GM21447 (cell line): ENCODE measurements around the gene RFC1.
"Not testable (repeated sequence)": the region's sequence is repeated elsewhere in the genome, so short reads cannot be mapped to it uniquely, and the experiment has no call there.

Experiments
- ATAC-seq: cut with Tn5 transposase; IDR thresholded peaks from one replicate; pipeline ENCODE4 v1.9.1; 2021; ENCODE audit not compliant: unreplicated experiment

Gene RFC1, protein sequence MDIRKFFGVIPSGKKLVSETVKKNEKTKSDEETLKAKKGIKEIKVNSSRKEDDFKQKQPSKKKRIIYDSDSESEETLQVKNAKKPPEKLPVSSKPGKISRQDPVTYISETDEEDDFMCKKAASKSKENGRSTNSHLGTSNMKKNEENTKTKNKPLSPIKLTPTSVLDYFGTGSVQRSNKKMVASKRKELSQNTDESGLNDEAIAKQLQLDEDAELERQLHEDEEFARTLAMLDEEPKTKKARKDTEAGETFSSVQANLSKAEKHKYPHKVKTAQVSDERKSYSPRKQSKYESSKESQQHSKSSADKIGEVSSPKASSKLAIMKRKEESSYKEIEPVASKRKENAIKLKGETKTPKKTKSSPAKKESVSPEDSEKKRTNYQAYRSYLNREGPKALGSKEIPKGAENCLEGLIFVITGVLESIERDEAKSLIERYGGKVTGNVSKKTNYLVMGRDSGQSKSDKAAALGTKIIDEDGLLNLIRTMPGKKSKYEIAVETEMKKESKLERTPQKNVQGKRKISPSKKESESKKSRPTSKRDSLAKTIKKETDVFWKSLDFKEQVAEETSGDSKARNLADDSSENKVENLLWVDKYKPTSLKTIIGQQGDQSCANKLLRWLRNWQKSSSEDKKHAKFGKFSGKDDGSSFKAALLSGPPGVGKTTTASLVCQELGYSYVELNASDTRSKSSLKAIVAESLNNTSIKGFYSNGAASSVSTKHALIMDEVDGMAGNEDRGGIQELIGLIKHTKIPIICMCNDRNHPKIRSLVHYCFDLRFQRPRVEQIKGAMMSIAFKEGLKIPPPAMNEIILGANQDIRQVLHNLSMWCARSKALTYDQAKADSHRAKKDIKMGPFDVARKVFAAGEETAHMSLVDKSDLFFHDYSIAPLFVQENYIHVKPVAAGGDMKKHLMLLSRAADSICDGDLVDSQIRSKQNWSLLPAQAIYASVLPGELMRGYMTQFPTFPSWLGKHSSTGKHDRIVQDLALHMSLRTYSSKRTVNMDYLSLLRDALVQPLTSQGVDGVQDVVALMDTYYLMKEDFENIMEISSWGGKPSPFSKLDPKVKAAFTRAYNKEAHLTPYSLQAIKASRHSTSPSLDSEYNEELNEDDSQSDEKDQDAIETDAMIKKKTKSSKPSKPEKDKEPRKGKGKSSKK

DNA sequence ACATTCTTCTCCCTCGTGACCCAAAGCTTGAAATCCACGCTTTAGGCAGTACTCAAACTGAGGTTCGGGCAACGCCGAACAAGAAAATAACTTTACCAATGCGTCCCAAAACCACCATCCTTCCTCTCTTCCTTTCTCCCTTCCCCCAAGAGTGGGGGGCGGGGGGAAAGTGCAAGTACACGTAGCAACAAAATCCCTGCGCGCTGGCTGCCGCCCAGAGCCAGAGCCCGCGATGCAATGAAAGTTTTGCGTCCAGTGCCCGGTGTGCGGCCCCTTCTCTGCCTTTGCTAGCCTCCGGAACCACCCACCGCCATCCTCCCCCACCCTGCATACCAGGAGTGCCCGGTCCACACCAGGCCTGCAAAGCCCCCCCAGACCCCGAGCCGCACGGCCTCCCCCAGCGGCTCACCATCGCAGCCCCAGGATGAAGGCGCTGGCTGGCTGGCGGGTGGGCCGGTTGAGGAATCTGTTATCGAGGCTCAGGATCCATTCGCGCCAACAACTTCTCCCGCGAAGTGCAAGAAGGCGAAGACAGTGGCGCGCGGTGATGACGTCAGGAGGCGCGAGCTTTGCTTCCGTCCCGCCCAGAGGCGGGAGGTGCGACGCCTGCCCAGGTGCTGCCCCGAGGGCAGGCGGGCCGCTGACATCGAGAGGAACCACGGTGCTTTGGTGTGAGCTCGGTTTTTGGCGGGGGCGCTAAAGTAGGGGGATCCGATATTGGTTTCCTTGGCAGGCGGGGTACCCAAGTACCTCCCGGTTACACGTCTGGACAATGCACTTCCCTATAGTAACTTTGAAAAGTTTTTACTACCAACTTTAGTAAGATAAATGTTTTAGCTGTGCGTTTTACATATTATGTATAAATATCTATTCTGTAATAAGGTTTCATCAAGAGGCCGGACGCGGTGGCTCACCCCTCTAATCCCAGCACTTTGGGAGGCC lies at the start of gene RFC1:
Gene RFC1 (minus strand): TSS at position 533 of the 942 bp plus-strand sequence. CDS start 121 bp downstream, at position 412.
- ATAC-seq = peak; percentile 64

DNA sequence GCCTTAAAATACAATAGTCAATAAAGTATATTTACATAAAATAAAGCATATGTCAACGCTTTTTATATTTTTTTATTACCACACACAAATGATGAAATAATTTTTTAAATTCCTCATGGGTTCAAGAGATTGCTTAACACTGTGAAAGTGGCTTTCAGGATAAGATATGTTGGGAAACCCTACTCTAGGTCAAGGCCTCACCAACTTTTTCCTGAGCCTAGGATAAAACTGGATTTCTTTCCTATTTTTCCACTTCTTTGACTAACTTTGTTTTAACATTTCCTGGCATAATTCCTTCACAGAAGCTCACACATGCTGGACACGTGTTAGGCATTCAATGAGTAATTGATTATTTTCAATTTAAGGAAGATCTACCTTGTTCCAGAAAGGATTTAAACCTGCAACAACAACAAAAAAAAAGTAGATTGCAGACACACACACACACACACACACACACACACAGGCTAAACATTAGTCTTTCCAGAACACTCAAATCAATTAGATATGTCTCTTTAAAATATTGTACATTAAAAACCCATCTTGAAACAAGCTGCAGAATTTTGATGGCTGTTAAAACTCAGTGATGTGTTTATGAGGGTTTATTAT lies 49.6 kb upstream of the RFC1 start:
- ATAC-seq = no peak

DNA sequence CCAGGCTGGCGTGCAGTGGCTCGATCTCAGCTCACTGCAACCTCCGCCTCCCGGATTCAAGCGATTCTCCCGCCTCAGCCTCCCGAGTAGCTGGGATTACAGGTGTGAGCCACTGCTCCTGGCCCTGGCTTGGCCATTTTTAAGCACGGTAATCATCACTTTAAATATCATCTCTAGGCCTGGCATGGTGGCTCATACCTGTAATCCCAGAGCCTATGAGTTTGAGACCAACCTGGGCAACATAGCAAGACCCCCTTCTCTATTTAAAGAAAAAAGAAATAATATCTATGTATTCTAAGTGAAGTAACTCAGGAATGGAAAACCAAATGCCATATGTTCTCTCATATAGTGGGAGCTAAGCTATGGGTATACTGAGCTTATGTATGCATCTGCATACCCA lies 45.4 kb upstream of the RFC1 start:
- not testable (repeated sequence) for ATAC-seq

DNA sequence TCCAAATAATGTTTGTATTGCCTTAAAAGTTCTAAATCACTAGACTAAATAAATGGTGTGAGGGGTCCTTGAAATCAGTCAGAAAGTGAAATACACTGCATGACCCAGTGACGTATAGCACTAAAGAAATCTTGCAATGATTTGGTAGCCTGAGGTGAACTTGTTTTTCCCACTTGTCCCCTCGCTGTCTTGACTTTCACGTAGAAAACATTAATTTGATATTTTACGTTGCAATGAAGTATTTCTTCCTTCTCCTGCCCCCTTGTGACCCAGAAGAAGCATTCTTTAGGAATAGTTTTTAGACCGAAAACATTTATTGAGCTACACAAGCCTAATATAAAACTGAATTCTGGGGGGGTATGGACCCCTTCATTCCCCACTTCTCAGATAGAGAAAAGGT lies 44.3 kb upstream of the RFC1 start:
- ATAC-seq = no peak

DNA sequence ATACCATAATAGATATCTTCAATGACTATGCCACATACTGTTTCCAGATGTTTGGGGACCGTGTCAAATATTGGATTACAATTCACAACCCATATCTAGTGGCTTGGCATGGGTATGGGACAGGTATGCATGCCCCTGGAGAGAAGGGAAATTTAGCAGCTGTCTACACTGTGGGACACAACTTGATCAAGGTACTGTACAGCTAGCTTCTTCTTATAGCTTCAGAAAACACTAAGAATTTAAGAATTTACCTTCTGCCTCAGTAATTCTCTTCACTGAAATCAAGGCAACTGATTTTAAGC lies 41.4 kb upstream of the RFC1 start:
- ATAC-seq = no peak

DNA sequence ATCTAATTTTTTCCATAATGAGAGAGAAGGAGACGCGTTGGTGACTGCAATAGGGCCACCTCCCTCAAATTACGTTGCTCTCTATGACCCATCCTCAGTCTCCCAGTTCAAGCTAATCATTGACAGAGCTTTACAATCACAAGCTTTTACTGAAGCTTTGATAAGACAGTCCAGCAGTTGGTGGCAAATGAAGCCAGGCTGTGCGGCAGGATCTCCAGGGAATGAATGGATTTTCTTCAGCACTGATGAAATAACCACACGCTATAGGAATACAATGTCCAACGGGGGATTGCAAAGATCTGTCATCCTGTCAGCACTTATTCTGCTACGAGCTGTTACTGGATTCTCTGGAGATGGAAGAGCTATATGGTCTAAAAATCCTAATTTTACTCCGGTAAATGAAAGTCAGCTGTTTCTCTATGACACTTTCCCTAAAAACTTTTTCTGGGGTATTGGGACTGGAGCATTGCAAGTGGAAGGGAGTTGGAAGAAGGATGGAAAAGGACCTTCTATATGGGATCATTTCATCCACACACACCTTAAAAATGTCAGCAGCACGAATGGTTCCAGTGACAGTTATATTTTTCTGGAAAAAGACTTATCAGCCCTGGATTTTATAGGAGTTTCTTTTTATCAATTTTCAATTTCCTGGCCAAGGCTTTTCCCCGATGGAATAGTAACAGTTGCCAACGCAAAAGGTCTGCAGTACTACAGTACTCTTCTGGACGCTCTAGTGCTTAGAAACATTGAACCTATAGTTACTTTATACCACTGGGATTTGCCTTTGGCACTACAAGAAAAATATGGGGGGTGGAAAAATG lies 40.8 kb upstream of the RFC1 start, which contains the start of gene KLB:
Gene KLB (plus strand): TSS at position 168 of the 821 bp plus-strand sequence. CDS start 20 bp downstream, at position 188.
- no peak for ATAC-seq

DNA sequence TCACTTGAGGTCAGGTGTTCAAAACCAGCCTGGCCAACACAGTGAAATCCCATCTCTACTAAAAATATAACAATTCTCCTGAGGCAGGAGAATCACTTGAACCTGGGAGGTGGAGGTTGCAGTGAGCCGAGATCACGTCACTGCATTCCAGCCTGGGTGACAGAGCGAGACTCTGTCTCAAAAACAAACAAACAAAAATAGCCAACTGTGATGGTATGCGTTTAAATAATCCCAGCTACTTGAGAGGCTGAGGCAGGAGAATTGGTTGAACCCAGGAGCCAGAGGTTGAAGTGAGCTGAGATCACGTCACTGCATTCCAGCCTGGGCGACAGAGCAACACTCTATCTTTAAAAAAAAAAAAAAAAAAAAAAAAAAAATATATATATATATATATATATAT lies 35.5 kb upstream of the RFC1 start:
- not testable (repeated sequence) for ATAC-seq

DNA sequence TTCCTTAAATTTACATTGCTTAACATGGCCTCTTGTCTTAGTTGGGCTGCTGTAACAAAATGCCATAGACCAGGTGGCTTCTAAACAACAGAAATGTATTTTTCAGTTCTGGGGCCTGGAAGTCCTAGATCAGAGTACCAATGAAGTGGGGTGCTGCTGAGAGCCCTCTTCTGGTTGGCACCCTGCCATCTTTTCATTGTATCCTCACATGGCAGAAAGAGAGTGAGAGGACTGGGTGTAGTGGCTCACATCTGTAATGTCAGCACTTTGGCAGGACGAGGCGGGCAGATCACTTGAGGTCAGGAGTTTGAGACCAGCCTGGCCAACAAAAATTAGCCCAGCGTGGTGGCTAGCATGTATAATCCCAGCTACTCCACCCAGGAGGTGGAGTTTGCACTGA lies 28.5 kb upstream of the RFC1 start:
- ATAC-seq = no peak

DNA sequence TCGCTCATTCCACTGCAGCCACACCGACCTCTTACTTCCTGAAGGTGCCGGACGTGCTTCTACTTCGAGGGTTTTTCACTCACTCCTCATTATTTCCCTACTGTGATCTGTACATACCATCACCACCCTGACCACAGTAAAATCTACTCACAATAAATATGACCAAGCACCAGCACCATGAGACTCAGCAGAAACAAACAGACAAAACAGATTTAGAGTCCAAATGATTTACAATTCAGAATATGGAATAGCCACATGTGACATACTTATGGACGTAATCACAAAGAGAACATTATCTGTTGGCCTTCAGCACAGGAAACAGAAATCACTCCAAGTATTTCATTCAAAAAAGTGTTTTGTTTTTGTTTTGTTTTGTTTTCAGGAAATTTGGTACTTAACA lies 24.4 kb upstream of the RFC1 start:
- ATAC-seq = no peak

DNA sequence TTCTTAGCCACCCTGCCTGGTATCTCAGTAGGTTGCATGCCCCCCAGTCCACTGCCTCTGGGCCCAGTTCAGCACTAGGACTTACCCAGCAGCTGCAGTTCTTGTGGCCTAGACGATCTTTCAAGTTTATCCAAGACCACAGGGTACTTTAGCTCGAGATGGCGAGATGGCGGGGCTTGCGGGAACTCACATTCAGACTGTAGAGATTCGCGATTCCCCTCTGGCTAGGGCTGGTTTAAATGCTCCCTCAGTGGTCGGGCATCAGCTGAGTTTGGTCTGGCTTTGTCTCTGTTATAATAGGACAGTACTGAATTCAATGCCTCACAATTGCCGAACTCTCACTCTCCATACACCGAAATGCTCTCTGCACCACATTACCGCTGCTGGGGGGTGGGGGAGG lies 18.4 kb upstream of the RFC1 start:
- ATAC-seq = no peak

DNA sequence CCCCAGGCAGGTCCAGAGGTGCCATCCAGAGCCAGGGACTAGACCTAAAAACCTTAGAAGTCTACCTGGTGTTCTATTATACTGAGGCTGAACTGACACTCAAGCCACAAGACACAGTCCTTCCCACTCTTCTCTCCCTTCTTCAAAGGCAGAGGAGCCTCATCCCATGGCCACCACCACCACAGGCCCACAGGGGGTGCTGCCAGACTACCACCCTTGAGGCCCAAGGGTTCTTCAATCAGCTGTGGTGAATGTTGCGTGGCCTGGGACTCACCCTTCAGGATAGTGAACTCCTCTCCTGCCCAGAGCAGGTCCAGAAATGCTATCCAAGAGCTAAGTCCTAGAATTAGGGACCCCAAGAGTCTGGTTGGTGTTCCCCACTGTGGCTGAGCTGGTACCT lies 17.5 kb upstream of the RFC1 start:
- no peak for ATAC-seq

DNA sequence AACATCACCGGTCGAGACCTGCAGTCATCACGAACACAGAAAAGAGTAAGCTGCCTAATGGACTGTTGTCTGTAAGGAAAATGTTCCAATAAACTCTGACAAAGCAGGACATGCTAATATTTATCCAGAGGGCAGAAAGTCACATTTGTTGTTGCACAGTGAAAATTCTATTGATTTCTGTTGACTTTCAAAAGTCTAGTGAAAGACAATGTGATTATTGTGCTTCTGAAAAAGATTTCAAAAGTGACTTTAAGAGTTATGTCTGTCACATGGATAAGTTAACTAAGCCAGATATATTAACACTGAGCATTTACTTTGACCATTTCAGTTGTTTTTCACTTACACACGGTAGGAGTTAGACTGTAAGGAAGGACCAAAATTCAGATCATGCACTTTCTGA lies 9.3 kb upstream of the RFC1 start:
- ATAC-seq = no peak

DNA sequence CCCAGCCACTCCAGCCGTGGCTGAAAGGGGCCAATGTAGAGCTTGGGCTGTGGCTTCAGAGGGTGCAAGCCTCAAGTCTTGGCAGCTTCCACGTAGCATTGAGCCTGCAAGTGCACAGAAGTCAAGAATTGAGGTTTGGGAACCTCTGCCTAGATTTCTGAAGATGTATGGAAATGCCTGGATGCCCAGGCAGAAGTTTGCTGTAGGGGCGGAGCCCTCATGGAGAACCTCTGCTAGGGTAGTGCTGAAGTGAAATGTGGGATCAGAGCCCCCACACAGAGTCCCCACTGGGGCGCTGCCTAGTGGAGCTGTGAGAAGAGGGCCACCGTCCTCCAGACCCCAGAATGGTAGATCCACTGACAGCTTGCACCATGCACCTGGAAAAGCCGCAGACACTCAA lies 5.0 kb upstream of the RFC1 start:
- ATAC-seq = not testable (repeated sequence)

DNA sequence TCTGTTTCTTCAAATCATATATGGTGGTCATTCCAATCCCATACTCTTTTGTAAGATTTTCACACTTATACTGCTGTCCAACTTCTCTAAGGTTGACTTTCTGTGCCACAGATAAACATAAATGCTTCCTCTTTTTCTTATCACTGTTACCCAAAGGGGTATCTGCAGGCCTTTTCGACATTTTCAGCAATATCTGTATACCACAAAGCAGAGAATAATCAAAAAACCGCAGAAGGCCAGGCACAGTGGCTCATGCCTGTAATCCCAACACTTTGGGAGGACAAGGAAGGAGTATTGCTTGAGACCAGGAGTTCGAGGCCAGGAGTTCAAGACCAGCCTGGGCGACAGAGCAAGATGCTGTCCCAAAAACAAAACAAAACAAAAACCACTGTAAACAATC lies 3.1 kb upstream of the RFC1 start:
- ATAC-seq = no peak

DNA sequence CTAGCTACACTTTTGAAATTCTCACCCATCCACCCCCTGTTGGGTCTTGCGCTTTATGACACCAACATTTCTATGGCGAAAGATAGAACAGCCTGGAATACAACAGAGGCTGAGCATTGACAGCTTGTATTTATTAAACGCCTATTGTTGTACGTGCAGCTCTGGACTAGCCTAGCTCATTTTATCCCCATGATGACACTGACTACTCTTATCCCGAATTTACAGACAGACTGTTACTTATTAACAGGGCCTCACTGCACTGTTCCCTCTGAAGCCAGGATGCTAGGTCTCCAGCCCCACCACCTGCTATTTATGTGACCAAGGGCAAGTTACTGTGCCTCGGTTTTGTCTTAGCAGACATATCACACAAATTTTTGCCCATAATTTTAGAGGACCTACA lies 1.0 kb upstream of the RFC1 start:
- no peak for ATAC-seq

DNA sequence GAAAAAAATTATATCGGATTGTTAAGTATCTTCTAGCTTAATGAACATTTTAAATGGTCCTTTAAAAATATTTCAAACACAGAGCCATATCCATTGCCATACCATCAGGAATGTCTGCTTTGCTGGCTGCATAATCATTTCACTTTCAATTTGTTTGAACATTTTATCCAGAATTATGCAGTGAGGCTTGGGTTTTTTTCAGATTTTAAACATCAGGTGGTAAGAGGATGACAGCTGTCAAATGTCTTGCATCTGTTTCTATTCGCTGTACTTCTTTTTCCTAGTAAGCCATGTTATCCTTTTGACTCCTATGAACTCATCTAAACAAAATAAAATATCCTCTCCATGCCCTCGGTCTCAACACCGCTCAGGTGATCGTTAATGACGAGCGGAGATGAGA lies 802 bp downstream of the RFC1 start:
- ATAC-seq = no peak

DNA sequence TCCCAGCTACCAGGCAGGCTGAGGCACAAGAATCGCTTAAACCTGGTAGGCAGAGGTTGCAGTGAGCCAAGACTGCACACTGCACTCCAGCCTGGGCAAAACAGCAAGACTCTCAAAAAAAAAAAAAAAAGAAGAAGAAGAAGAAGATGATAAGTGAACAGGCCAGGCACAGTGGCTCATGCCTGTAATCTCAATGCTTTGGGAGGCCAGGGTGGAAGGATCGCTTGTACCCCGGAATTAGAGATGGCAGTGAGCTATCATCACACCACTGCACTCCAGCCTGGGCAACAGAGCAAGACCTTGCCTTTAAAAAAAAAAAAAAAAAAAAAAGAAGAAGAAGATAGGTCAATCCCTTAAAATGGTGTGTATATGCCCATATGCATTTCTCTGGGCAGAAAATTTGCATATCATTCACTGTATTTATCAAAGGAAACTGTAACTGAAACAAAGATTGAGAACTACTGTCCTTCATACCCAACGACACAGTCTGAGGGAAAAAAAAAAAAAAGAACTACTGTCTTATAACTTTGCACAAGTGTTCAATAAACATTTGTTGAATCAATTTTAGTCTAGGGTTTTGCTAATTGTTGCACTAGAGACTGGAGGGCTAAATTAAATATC lies 2.3 kb downstream of the RFC1 start:
- peak; percentile 51 for ATAC-seq

DNA sequence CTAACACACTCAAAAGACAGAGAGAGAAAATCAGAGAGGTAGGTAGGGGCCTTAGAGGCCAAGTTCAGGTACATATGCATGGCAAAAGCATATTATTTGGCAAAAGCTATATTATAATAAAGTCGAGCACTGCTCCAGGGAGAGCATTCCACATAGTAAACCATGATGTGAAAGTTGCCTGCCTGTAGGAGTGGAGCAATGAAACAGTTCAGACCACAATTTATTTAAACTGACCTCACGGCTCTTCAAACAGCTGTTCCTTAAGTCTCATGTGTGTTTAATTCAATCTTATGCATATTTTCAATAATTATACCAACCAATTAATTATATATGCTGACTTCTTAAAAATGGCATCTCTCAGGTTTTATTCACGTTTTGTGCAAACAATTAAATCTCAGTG lies 3.3 kb downstream of the RFC1 start:
- no peak for ATAC-seq

DNA sequence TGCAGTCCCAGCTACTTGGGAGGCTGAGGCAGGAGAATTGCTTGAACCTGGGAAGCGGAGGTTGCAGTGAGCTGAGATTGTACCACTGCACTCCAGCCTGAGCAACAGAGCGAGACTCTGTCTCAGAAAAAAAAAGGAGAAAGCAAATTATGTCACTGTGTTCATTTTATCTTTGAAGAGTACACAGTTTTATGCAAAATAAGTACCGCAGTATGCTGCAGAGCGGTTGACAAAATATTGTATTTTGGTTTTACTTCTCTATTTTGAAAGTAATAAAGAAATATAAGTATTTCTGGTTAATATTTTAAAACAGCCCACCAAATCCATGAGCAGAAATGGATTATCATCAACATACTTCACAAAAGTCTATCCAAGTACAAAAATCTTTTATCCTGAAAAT lies 5.6 kb downstream of the RFC1 start:
- not testable (repeated sequence) for ATAC-seq
